B cell (primary cell): ENCODE results near the gene PPP2R5A. TPM values are rescaled to one million over a fixed set of nuclear protein-coding genes. Genes with fewer than 3 reads are reported as not detected.
"Not testable (repeated sequence)": the region's sequence is repeated elsewhere in the genome, so short reads cannot be mapped to it uniquely, and the experiment has no call there.

Experiments
- ATAC-seq: fragments of 200-7000 bp; cut with Tn5 transposase; one replicate; pipeline ENCODE4 v1.10.0; 2021; ENCODE audit warnings: low read depth, mild to moderate bottlenecking, moderate number of reproducible peaks, moderate library complexity
- CTCF ChIA-PET: fragments of 350-600 bp; sonication (Branson Sonifier 250); formaldehyde crosslinking; loops from one replicate; lab custom pipeline; 2021; ENCODE audit warnings: antibody characterized with exemption, inconsistent platforms; lab: Charles Lee
- POLR2A ChIA-PET: fragments of 350-600 bp; sonication (Branson Sonifier 250); formaldehyde crosslinking; loops from one replicate; lab custom pipeline; 2021; ENCODE audit warnings: antibody characterized with exemption; lab: Charles Lee
- DNase-seq: peaks from one replicate; pipeline ENCODE4 v3.0.0; 2013
- H2AFZ ChIP-seq: 2 replicates; pipeline ENCODE4 v1.6.1; 2012; ENCODE audit warnings: mild to moderate bottlenecking, low read depth, low read length; ENCODE audit not compliant: insufficient read depth, poor library complexity, severe bottlenecking
- H3K27ac ChIP-seq, 2 donors: 1 replicate in 1 of 2; 2 replicates in 1 of 2; pipeline ENCODE4 v1.5.1; 2012 to 2013; ENCODE audit warnings: low read length in 2 of 2, mild to moderate bottlenecking in 2 of 2, moderate library complexity in 1 of 2
- H3K27me3 ChIP-seq, 4 experiments: fragments of 200-600 bp in 1 of 4; sonication (generic) in 1 of 4; replicated peaks in 1 of 4; 1 replicate in 2 of 4; 2 replicates in 2 of 4; pipeline versions ENCODE4 v1.6.1 to v1.7.0; 2013 to 2016; ENCODE audit warnings: low read length in 3 of 4, mild to moderate bottlenecking in 2 of 4, mixed read lengths in 1 of 4, moderate library complexity in 1 of 4; ENCODE audit not compliant: insufficient read depth in 4 of 4, control insufficient read depth in 3 of 4; ENCODE audit errors: control extremely low read depth in 1 of 4
- H3K36me3 ChIP-seq, 2 experiments: replicated peaks in 1 of 2; 1 replicate in 1 of 2; 2 replicates in 1 of 2; pipeline versions ENCODE4 v1.6.1 to v1.7.1; 2013; ENCODE audit warnings: low read length in 1 of 2; ENCODE audit not compliant: insufficient read depth in 2 of 2, control insufficient read depth in 1 of 2; ENCODE audit errors: control extremely low read depth in 1 of 2, extremely low read depth in 1 of 2
- H3K4me1 ChIP-seq, 2 donors: fragments of 200-600 bp in 1 of 2; sonication (generic) in 1 of 2; 1 replicate in 1 of 2; 2 replicates in 1 of 2; pipeline versions ENCODE4 v1.5.1 to v1.6.1; 2013 to 2017; ENCODE audit warnings: low read length in 2 of 2; ENCODE audit not compliant: control insufficient read depth in 2 of 2, insufficient read depth in 2 of 2
- H3K4me2 ChIP-seq: replicated peaks from 2 replicates; pipeline ENCODE3; 2012; ENCODE audit warnings: mild to moderate bottlenecking, low read depth, low read length; ENCODE audit not compliant: poor library complexity, severe bottlenecking
- H3K4me3 ChIP-seq, 5 experiments: fragments of 200-600 bp in 1 of 5; sonication (generic) in 1 of 5; 1 replicate in 3 of 5; 2 replicates in 2 of 5; pipeline versions ENCODE4 v1.5.1 to v1.7.0; 2011 to 2016; ENCODE audit warnings: low read length in 4 of 5, mild to moderate bottlenecking in 4 of 5, low read depth in 2 of 5, control low read depth in 1 of 5, moderate library complexity in 1 of 5; ENCODE audit not compliant: insufficient read depth in 1 of 5; ENCODE audit errors: control extremely low read depth in 1 of 5, extremely low read depth in 1 of 5
- H3K79me2 ChIP-seq: fragments of 200-600 bp; sonication (generic); one replicate; pipeline ENCODE4 v1.6.0; 2016; ENCODE audit warnings: low read length; ENCODE audit not compliant: control insufficient read depth, insufficient read depth
- H3K9ac ChIP-seq: fragments of 200-600 bp; sonication (generic); 2 replicates; pipeline ENCODE4 v1.6.1; 2017; ENCODE audit warnings: mild to moderate bottlenecking, low read length, moderate library complexity
- H3K9me3 ChIP-seq, 3 donors: one replicate each; pipeline versions ENCODE4 v1.6.1 to v1.7.1; 2013; ENCODE audit warnings: low read length in 2 of 3; ENCODE audit not compliant: control insufficient read depth in 2 of 3, insufficient read depth in 1 of 3; ENCODE audit errors: control extremely low read depth in 1 of 3
- H4K20me1 ChIP-seq: 2 replicates; pipeline ENCODE4 v1.6.0; 2012; ENCODE audit warnings: mild to moderate bottlenecking, low read length; ENCODE audit not compliant: insufficient read depth, control insufficient read depth, poor library complexity, severe bottlenecking
- H3K27ac Mint-ChIP-seq: one replicate; pipeline ENCODE4 v1.8.0; 2021; ENCODE audit warnings: mixed read lengths
- H3K27me3 Mint-ChIP-seq: one replicate; pipeline ENCODE4 v1.8.0; 2021; ENCODE audit warnings: mixed read lengths
- H3K4me1 Mint-ChIP-seq: one replicate; pipeline ENCODE4 v1.8.0; 2021; ENCODE audit warnings: mixed read lengths
- H3K4me3 Mint-ChIP-seq: one replicate; pipeline ENCODE4 v1.8.0; 2021; ENCODE audit warnings: mixed read lengths
- H3K9me3 Mint-ChIP-seq: one replicate; pipeline ENCODE4 v1.8.0; 2022; ENCODE audit warnings: mixed read lengths; ENCODE audit not compliant: insufficient read depth
- CTCF ChIP-seq: fragments of 200-600 bp; IDR thresholded peaks from one replicate; pipeline ENCODE4 v1.8.0; 2022; ENCODE audit warnings: antibody characterized with exemption, mild to moderate bottlenecking
- EZH2 ChIP-seq: IDR thresholded peaks from 2 replicates; pipeline ENCODE4 v1.6.1; 2012; ENCODE audit warnings: borderline replicate concordance, low read depth, mild to moderate bottlenecking, moderate library complexity, low read length; ENCODE audit not compliant: insufficient read depth, poor library complexity, severe bottlenecking
- WGBS: methylation state at CpG from one replicate; pipeline ENCODE4 v1.1.5; 2013; ENCODE audit warnings: missing lambda C conversion rate; ENCODE audit not compliant: insufficient coverage; 5-methylcytosine and 5-hydroxymethylcytosine counted together
- intact Hi-C: fragments of 100-400 bp; cut with micrococcal nuclease; formaldehyde crosslinking; loops from one replicate; pipeline ENCODE4 v1.10.0; 2022
- polyA plus RNA-seq: library from polyadenylated mRNA; depleted of rRNA; stranded (reverse); fragments of >200 nt; gene quantifications from 2 replicates; pipeline ENCODE4 v1.2.3, GENCODE V29; 2012
- total RNA-seq, 2 donors: library from RNA; stranded (reverse); fragments of 120-200 nt in 1 of 2; gene quantifications; 1 replicate in 1 of 2; 2 replicates in 1 of 2; pipeline versions ENCODE4 v1.2.3 to v1.2.4, GENCODE V29; 2013 to 2022

PPP2R5A gene
- total and polyA plus RNA-seq, 2 donors (not counting 1 experiment from before 2014, with no cell fraction given) = 22.4 to 43.4 TPM

- Histone ChIP-seq H3K4me2 (no peak overlapping the region), H3K27me3 (no peaks in the 10 kb centered on the region), H3K79me2 (peaks cover 25% of the 10 kb centered on the region), H3K9ac (no peak overlapping the region), H3K4me3 (no peak overlapping the region), H4K20me1 (peaks cover 11% of the 10 kb centered on the region), H3K4me1 (no peaks in the 10 kb centered on the region), H3K9me3 (peaks cover 2 to 16% (median 5%) of the 10 kb centered on the region in 3 donors), H2AFZ (no peak overlapping the region), H3K36me3 (peaks cover 15 to 41% of the 10 kb centered on the region in 2 experiments), H3K27ac (no peak overlapping the region)
- H3K4me3 Mint-ChIP-seq = no peak overlapping the region
- H3K27ac Mint-ChIP-seq = no peak overlapping the region
- no CpG with 5 or more reads among the region's 1 CpG for WGBS
- ATAC-seq = no peak
- no peak for TF ChIP-seq EZH2
- no peak for TF ChIP-seq CTCF
- CTCF ChIA-PET = interaction anchor here (1.6 kb wide), 1 partner anchor 67 kb away, joined by 7 read pairs; no protein-coding TSS in a partner anchor
- no peaks in the 10 kb centered on the region for H3K27me3 Mint-ChIP-seq
- DNase-seq = no peak
- H3K9me3 Mint-ChIP-seq = peaks cover 2% of the 10 kb centered on the region
- intact Hi-C loops = no loop called here
- H3K4me1 Mint-ChIP-seq = peaks cover 5% of the 10 kb centered on the region
- POLR2A ChIA-PET = no interaction called here
These were observed 103.9 kb downstream of the PPP2R5A start for GRCh38 chr1:212388985-212389716.

DNA sequence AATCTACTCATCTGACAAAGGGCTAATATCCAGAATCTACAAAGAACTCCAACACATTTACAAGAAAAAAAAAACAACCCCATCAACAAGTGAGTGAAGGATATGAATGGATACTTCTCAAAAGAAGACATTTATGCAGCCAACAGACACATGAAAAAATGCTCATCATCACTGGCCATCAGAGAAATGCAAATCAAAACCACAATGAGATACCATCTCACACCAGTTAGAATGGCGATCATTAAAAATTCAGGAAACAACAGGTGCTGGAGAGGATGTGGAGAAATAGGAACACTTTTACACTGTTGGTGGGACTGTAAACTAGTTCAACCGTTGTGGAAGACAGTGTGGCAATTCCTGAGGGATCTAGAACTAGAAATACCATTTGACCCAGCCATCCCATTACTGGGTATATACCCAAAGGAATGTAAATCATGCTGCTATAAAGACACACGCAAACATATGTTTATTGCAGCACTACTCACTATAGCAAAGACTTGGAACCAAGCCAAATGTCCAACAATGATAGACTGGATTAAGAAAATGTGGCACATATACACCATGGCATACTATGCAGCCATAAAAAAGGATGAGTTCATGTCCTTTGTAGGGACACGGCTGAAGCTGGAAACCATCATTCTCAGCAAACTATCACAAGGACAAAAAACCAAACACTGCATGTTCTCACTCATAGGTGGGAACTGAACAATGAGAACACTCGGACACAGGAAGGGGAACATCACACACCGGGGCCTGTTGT is 110.6 kb downstream of the PPP2R5A start:
- H3K27ac ChIP-seq, H3K27me3 Mint-ChIP-seq, DNase-seq, H3K27me3 ChIP-seq, H4K20me1 ChIP-seq, H3K9me3 Mint-ChIP-seq, POLR2A ChIA-PET, H3K9ac ChIP-seq, H3K4me3 Mint-ChIP-seq, H3K27ac Mint-ChIP-seq, H3K4me3 ChIP-seq, intact Hi-C loops, H3K4me2 ChIP-seq, H3K4me1 ChIP-seq, H2AFZ ChIP-seq, ATAC-seq: not testable (repeated sequence)
- WGBS = no CpG with 5 or more reads among the region's 6 CpGs
- CTCF ChIA-PET = interaction anchor here (0.7 to 1.2 kb wide), 2 partner anchors 59 to 60 kb away, joined by 3 to 6 read pairs; no protein-coding TSS in a partner anchor
- peaks cover 11% of the 10 kb centered on the region for H3K4me1 Mint-ChIP-seq
- H3K9me3 ChIP-seq = peaks cover 2 to 15% (median 6%) of the 10 kb centered on the region in 3 donors
- H3K36me3 ChIP-seq = peaks cover 5 to 19% of the 10 kb centered on the region in 2 experiments
- peaks cover 16% of the 10 kb centered on the region for H3K79me2 ChIP-seq
